Psoas muscle (tissue), 8 donors: ENCODE measurements around the gene REV3L. TPM values are rescaled to one million over a fixed set of nuclear protein-coding genes. Genes with fewer than 3 reads are reported as not detected.

Experiments
- ATAC-seq, 4 donors: fragments of 200-7000 bp; cut with Tn5 transposase; one replicate each; pipeline ENCODE4 v1.9.1; 2020; ENCODE audit warnings: moderate library complexity in 3 of 4, mild to moderate bottlenecking in 2 of 4
- DNase-seq, 2 donors: peaks; one replicate each; pipeline ENCODE4 v3.0.0-alpha.2; 2020
- H3K27ac ChIP-seq: fragments of 200-600 bp; one replicate; pipeline ENCODE4 v1.8.0; 2022
- H3K27me3 ChIP-seq, 3 donors: fragments of 200-600 bp in 1 of 3; one replicate each; pipeline versions ENCODE4 v1.6.1 to v1.8.0; 2013 to 2022; ENCODE audit warnings: low read length in 2 of 3, mild to moderate bottlenecking in 2 of 3, moderate library complexity in 1 of 3; ENCODE audit not compliant: insufficient read depth in 3 of 3
- H3K36me3 ChIP-seq, 2 donors: fragments of 200-600 bp in 1 of 2; one replicate each; pipeline versions ENCODE4 v1.6.1 to v1.8.0; 2013 to 2022; ENCODE audit warnings: low read depth in 1 of 2, mild to moderate bottlenecking in 1 of 2, moderate library complexity in 1 of 2; ENCODE audit not compliant: insufficient read depth in 1 of 2
- H3K4me1 ChIP-seq: fragments of 200-600 bp; one replicate; pipeline ENCODE4 v1.8.0; 2022
- H3K4me3 ChIP-seq: fragments of 200-600 bp; one replicate; pipeline ENCODE4 v1.8.0; 2022; ENCODE audit warnings: mild to moderate bottlenecking
- H3K9me3 ChIP-seq: fragments of 200-600 bp; one replicate; pipeline ENCODE4 v1.8.0; 2022
- CTCF ChIP-seq: fragments of 200-600 bp; IDR thresholded peaks from one replicate; pipeline ENCODE4 v1.8.0; 2022; ENCODE audit warnings: antibody characterized with exemption
- WGBS, 3 donors: extraction: QIAGEN DNeasy Blood & Tissue Kit; methylation state at CpG; one replicate each; pipeline versions ENCODE4 v1.1.6 to v1.1.7; 2013; 5-methylcytosine and 5-hydroxymethylcytosine counted together
- intact Hi-C, 2 donors: fragments of 100-400 bp; cut with DNase I; formaldehyde crosslinking; loops; one replicate each; pipeline versions ENCODE4 v1.11.0 to v1.14.2; 2022
- polyA plus RNA-seq, 3 donors: library from polyadenylated mRNA; stranded (reverse); fragments of 200-250 nt; gene quantifications; one replicate each; pipeline ENCODE4 v1.2.3, GENCODE V29; 2013
- total RNA-seq, 4 donors: library from RNA; stranded (reverse); fragmentation: NEBNext Ultra II Directional in 2 of 4; extraction: Animal tissue kit (Norgen Biotek cat#: 25700) in 2 of 4; gene quantifications; one replicate each; pipeline versions ENCODE4 v1.2.1 to v1.2.4, GENCODE V29; 2021 to 2023
- donor health status: healthy with polysubstance abuse.
- donor health status: DM: no; HTN: no; CAD: no; lungs with moderate emphysema.
- donor health status: Bipolar disorder and iron deficiency.
- donor health status: healthy.
- donor health status: DM: yes; HTN: yes; CAD: no.
- donor health status: DM: no; HTN: no; CAD: no.
- donor health status: DM: no; HTN: no; CAD: no.
- donor health status: DM: yes; HTN: yes; CAD: no.

REV3L gene
- total and polyA plus RNA-seq, 7 donors, result 9.0 to 36.3 (median 18.8) TPM

GRCh38 chr6:111399626-111400025, 83.4 kb downstream of the REV3L start:
- 93 to 97% (median 94%) methylated on average over 3 of the region's 3 CpGs for WGBS, 3 donors
- Histone ChIP-seq H3K27me3 (no peaks in the 10 kb centered on the region), H3K27ac (no peak overlapping the region), H3K36me3 (peaks cover 6 to 95% of the 10 kb centered on the region in 2 donors), H3K9me3 (no peaks in the 10 kb centered on the region), H3K4me3 (no peak overlapping the region), H3K4me1 (no peaks in the 10 kb centered on the region)
- no peak for DNase-seq
- TF ChIP-seq CTCF, result no peak
- no peak for ATAC-seq
- intact Hi-C loops, result no loop called here

GRCh38 chr6:111388681-111389080, 94.3 kb downstream of the REV3L start:
- Histone ChIP-seq H3K27me3 (no peaks in the 10 kb centered on the region), H3K4me1 (no peaks in the 10 kb centered on the region), H3K4me3 (no peak overlapping the region), H3K27ac (no peak overlapping the region), H3K9me3 (no peaks in the 10 kb centered on the region), H3K36me3 (peaks cover 3 to 98% of the 10 kb centered on the region in 2 donors)
- WGBS, 3 donors, result 72 to 80% (median 72%) methylated on average over 2 of the region's 2 CpGs
- TF ChIP-seq CTCF, result no peak
- no peak for ATAC-seq
- DNase-seq, result no peak
- intact Hi-C loops, result no loop called here

- peak in 2 of 4 donors; percentile 16 to 23 for ATAC-seq
- H3K27ac ChIP-seq, result no peak overlapping the region
- intact Hi-C loops, result no loop called here
Observed at GRCh38 chr6:111382476-111383294, 100.3 kb downstream of the REV3L start.

GRCh38 chr6:111381728-111382127, 101.3 kb downstream of the REV3L start:
- H3K4me3 ChIP-seq, result no peak overlapping the region
- no peak for ATAC-seq
- peaks cover 14 to 99% of the 10 kb centered on the region in 2 donors for H3K36me3 ChIP-seq
- DNase-seq, result no peak
- no peaks in the 10 kb centered on the region for H3K4me1 ChIP-seq
- 80 to 86% (median 83%) methylated on average over 1 of the region's 1 CpG for WGBS, 3 donors
- no peaks in the 10 kb centered on the region for H3K9me3 ChIP-seq
- TF ChIP-seq CTCF, result no peak
- intact Hi-C loops, result no loop called here
- no peak overlapping the region for H3K27ac ChIP-seq
- no peaks in the 10 kb centered on the region for H3K27me3 ChIP-seq

More at GRCh38 chr6:111382476-111383294, 100.3 kb downstream of the REV3L start:
- Histone ChIP-seq H3K4me1 (no peaks in the 10 kb centered on the region), H3K36me3 (peaks cover 12 to 99% of the 10 kb centered on the region in 2 donors), H3K9me3 (no peaks in the 10 kb centered on the region), H3K27me3 (no peaks in the 10 kb centered on the region), H3K4me3 (no peak overlapping the region)
- 84 to 95% (median 85%) methylated on average over 9 of the region's 9 CpGs for WGBS, 3 donors
- no peak for DNase-seq
- no peak for TF ChIP-seq CTCF
